Measurements from ENCODE around the gene TMEM225B.

The TMEM225B gene

DNA sequence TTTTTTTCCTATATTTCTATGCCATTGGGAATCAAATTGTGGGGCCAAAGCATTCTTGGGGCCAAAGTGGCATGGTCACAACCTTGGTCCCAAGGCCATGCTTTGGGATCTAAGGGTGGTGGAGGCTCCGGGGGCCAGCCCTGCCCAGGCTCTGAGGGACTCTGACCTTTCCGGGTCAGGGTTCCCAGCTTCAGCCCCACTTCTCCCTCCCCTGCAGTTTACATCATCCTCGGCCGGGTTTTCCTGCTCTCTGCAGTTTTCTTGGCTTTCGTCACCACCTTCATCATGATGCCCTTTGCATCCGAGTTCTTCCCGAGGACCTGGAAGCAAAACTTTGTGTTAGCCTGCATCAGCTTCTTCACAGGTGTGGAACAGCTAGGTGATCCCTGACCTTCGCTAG lies 8.5 kb downstream of the TMEM225B start:
- Histone ChIP-seq H4K12ac (ENCODE audit: low read depth, low read length) (no peak overlapping the region), H4K91ac (ENCODE audit: low read depth, low read length) (no peak overlapping the region), H3K27ac (ENCODE audit: low read depth, low read length) (no peak overlapping the region), H3K79me1 (ENCODE audit: low read length) (no peaks in the 10 kb centered on the region), H3K27me3 (ENCODE audit: insufficient read depth, low read length) (no peaks in the 10 kb centered on the region), H2BK120ac (ENCODE audit: insufficient read depth, low read length, poor library complexity) (no peak overlapping the region), H2AK5ac (ENCODE audit: low read length) (no peak overlapping the region), H2AFZ (ENCODE audit: insufficient read depth, low read length, poor library complexity) (no peak overlapping the region), H3K4ac (ENCODE audit: low read depth, low read length) (no peak overlapping the region), H3K4me3 (ENCODE audit: low read depth, low read length) (no peak overlapping the region), H3K4me2 (ENCODE audit: low read length) (no peak overlapping the region), H3K14ac (ENCODE audit: low read length) (no peak overlapping the region), H3K23ac (ENCODE audit: low read length) (no peak overlapping the region), H3K9me3 (ENCODE audit: insufficient read depth, low read depth, low read length) (peaks cover under 1% of the 10 kb centered on the region), H3K36me3 (ENCODE audit: control insufficient read depth in 1 of 2, insufficient read depth in 2 of 2, low read length in 2 of 2) (no peaks in the 10 kb centered on the region), H4K8ac (ENCODE audit: low read depth, low read length) (no peak overlapping the region), H3K79me2 (ENCODE audit: control insufficient read depth, insufficient read depth, low read length, poor library complexity) (no peaks in the 10 kb centered on the region), H2BK5ac (ENCODE audit: low read depth, low read length, poor library complexity) (no peak overlapping the region), H2BK12ac (ENCODE audit: low read length) (no peak overlapping the region), H3K4me1 (ENCODE audit: control insufficient read depth in 1 of 2, insufficient read depth in 2 of 2, low read length in 2 of 2) (no peaks in the 10 kb centered on the region), H3K18ac (ENCODE audit: low read length) (no peak overlapping the region), H3K9ac (ENCODE audit: low read length) (no peak overlapping the region)
- no peak for DNase-seq
- no CpG with 5 or more reads among the region's 8 CpGs for WGBS (ENCODE audit: extremely low coverage, insufficient coverage, insufficient read length)

DNA sequence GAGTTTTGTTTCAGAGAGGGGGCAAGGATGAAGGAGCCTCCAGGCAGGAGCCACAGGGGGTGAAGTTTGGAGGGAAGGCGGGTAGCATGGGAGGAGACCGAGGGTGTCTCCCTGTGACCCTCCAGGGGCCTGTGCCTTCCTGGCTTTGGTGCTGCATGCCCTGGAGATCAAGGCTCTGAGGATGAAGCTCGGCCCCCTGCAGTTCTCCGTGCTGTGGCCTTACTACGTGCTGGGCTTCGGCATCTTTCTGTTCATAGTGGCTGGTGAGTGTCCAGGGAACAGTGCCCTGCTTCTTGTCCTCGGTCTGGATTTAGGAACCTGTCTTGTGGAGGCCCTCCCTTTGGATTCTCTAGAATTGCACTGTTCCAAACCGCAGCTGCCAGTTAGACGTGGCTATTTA lies 9.5 kb downstream of the TMEM225B start:
- Histone ChIP-seq H3K79me1 (ENCODE audit: low read length) (no peaks in the 10 kb centered on the region), H3K27ac (ENCODE audit: low read depth, low read length) (no peak overlapping the region), H3K79me2 (ENCODE audit: control insufficient read depth, insufficient read depth, low read length, poor library complexity) (no peaks in the 10 kb centered on the region), H4K12ac (ENCODE audit: low read depth, low read length) (no peak overlapping the region), H2BK120ac (ENCODE audit: insufficient read depth, low read length, poor library complexity) (no peak overlapping the region), H3K4me1 (ENCODE audit: control insufficient read depth in 1 of 2, insufficient read depth in 2 of 2, low read length in 2 of 2) (no peaks in the 10 kb centered on the region), H3K4ac (ENCODE audit: low read depth, low read length) (no peak overlapping the region), H2BK12ac (ENCODE audit: low read length) (no peak overlapping the region), H3K4me3 (ENCODE audit: low read depth, low read length) (no peak overlapping the region), H3K14ac (ENCODE audit: low read length) (no peak overlapping the region), H3K23ac (ENCODE audit: low read length) (no peak overlapping the region), H4K8ac (ENCODE audit: low read depth, low read length) (no peak overlapping the region), H2AFZ (ENCODE audit: insufficient read depth, low read length, poor library complexity) (no peak overlapping the region), H2AK5ac (ENCODE audit: low read length) (no peak overlapping the region), H3K36me3 (ENCODE audit: control insufficient read depth in 1 of 2, insufficient read depth in 2 of 2, low read length in 2 of 2) (no peaks in the 10 kb centered on the region), H3K4me2 (ENCODE audit: low read length) (no peak overlapping the region), H3K9ac (ENCODE audit: low read length) (no peak overlapping the region), H4K91ac (ENCODE audit: low read depth, low read length) (no peak overlapping the region), H3K18ac (ENCODE audit: low read length) (no peak overlapping the region), H2BK5ac (ENCODE audit: low read depth, low read length, poor library complexity) (no peak overlapping the region), H3K9me3 (ENCODE audit: insufficient read depth, low read depth, low read length) (peaks cover 2% of the 10 kb centered on the region), H3K27me3 (ENCODE audit: insufficient read depth, low read length) (no peaks in the 10 kb centered on the region)
- WGBS (ENCODE audit: extremely low coverage, insufficient coverage, insufficient read length), result no CpG with 5 or more reads among the region's 9 CpGs
- no peak for DNase-seq

DNA sequence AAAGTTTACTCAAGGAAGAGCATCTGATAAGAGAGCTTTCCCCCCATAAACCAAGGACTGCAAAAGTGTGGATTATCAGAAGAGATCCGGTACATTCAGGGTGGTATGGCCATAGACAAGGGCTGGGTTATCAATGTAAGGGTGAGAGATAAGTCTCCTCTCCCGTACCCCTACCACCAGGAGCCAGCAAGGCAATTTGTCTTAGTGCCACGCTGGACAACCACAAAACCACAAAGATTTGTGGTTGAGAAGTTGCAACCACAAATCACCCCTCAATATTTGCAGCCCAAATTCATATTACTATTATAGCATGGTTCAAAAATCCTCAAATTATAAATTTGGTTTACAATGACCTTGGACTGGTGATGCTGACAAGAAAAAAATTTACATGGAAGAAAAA lies 16.4 kb downstream of the TMEM225B start:
- Histone ChIP-seq H4K8ac (ENCODE audit: low read depth, low read length) (no peak overlapping the region), H3K9ac (ENCODE audit: low read length) (no peak overlapping the region), H3K23ac (ENCODE audit: low read length) (no peak overlapping the region), H2AK5ac (ENCODE audit: low read length) (no peak overlapping the region), H2BK120ac (ENCODE audit: insufficient read depth, low read length, poor library complexity) (no peak overlapping the region), H3K14ac (ENCODE audit: low read length) (no peak overlapping the region), H3K79me1 (ENCODE audit: low read length) (peaks cover 19% of the 10 kb centered on the region), H3K4me2 (ENCODE audit: low read length) (no peak overlapping the region), H4K12ac (ENCODE audit: low read depth, low read length) (no peak overlapping the region), H3K9me3 (ENCODE audit: insufficient read depth, low read depth, low read length) (peaks cover 2% of the 10 kb centered on the region), H3K4me3 (ENCODE audit: low read depth, low read length) (no peak overlapping the region), H3K4me1 (ENCODE audit: control insufficient read depth in 1 of 2, insufficient read depth in 2 of 2, low read length in 2 of 2) (peaks cover 7 to 12% of the 10 kb centered on the region in 2 experiments), H2BK12ac (ENCODE audit: low read length) (no peak overlapping the region), H3K79me2 (ENCODE audit: control insufficient read depth, insufficient read depth, low read length, poor library complexity) (peaks cover 10% of the 10 kb centered on the region), H2AFZ (ENCODE audit: insufficient read depth, low read length, poor library complexity) (no peak overlapping the region), H3K27ac (ENCODE audit: low read depth, low read length) (no peak overlapping the region), H3K4ac (ENCODE audit: low read depth, low read length) (no peak overlapping the region), H2BK5ac (ENCODE audit: low read depth, low read length, poor library complexity) (no peak overlapping the region), H4K91ac (ENCODE audit: low read depth, low read length) (no peak overlapping the region), H3K36me3 (ENCODE audit: control insufficient read depth in 1 of 2, insufficient read depth in 2 of 2, low read length in 2 of 2) (peaks cover 1 to 2% of the 10 kb centered on the region in 2 experiments), H3K18ac (ENCODE audit: low read length) (no peak overlapping the region), H3K27me3 (ENCODE audit: insufficient read depth, low read length) (no peaks in the 10 kb centered on the region)
- DNase-seq, result no peak
- no CpG with 5 or more reads among the region's 3 CpGs for WGBS (ENCODE audit: extremely low coverage, insufficient coverage, insufficient read length)

DNA sequence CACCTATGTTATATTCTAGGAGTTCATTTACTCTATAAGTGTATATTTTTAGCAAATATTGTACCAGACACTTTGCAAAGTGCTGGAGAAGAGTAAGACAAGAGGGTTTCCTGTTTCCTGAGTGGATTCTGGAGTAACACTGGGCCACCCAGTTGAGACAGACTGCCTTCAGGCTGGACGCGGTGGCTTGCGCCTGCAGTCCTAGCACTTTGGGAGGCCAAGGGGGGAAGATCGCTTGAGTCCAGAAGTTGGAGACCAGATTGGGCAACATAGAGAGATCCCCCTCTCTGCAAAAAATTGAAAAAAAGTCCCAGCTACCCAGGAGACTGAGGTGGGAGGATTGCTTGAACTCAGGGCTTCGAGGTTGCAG lies 17.9 kb downstream of the TMEM225B start:
- no peak overlapping the region for H3K4ac ChIP-seq (ENCODE audit: low read depth, low read length)
- peak overlapping the region; percentile 69 for H3K4me2 ChIP-seq (ENCODE audit: low read length)
- H3K18ac ChIP-seq (ENCODE audit: low read length), result no peak overlapping the region
- H3K27ac ChIP-seq (ENCODE audit: low read depth, low read length), result no peak overlapping the region
- H3K9me3 ChIP-seq (ENCODE audit: insufficient read depth, low read depth, low read length), result peaks cover 2% of the 10 kb centered on the region
- H3K79me1 ChIP-seq (ENCODE audit: low read length), result peaks cover 26% of the 10 kb centered on the region
- H4K91ac ChIP-seq (ENCODE audit: low read depth, low read length), result peak overlapping the region; percentile 94
- H2AFZ ChIP-seq (ENCODE audit: insufficient read depth, low read length, poor library complexity), result peak overlapping the region; percentile 98
- H4K12ac ChIP-seq (ENCODE audit: low read depth, low read length), result peak overlapping the region; percentile 91
- H3K79me2 ChIP-seq (ENCODE audit: control insufficient read depth, insufficient read depth, low read length, poor library complexity), result peaks cover 15% of the 10 kb centered on the region
- no peak overlapping the region for H2BK12ac ChIP-seq (ENCODE audit: low read length)
- H3K9ac ChIP-seq (ENCODE audit: low read length), result no peak overlapping the region
- no peak overlapping the region for H2BK120ac ChIP-seq (ENCODE audit: insufficient read depth, low read length, poor library complexity)
- H3K27me3 ChIP-seq (ENCODE audit: insufficient read depth, low read length), result no peaks in the 10 kb centered on the region
- DNase-seq, result no peak
- H3K23ac ChIP-seq (ENCODE audit: low read length), result no peak overlapping the region
- H2AK5ac ChIP-seq (ENCODE audit: low read length), result no peak overlapping the region
- WGBS (ENCODE audit: extremely low coverage, insufficient coverage, insufficient read length), result no CpG with 5 or more reads among the region's 5 CpGs
- H4K8ac ChIP-seq (ENCODE audit: low read depth, low read length), result peak overlapping the region; percentile 98
- H3K4me1 ChIP-seq (ENCODE audit: control insufficient read depth in 1 of 2, insufficient read depth in 2 of 2, low read length in 2 of 2), result peaks cover 16 to 21% of the 10 kb centered on the region in 2 experiments
- H3K36me3 ChIP-seq (ENCODE audit: control insufficient read depth in 1 of 2, insufficient read depth in 2 of 2, low read length in 2 of 2), result peaks cover 11 to 16% of the 10 kb centered on the region in 2 experiments
- H3K14ac ChIP-seq (ENCODE audit: low read length), result no peak overlapping the region
- H3K4me3 ChIP-seq (ENCODE audit: low read depth, low read length), result no peak overlapping the region
- no peak overlapping the region for H2BK5ac ChIP-seq (ENCODE audit: low read depth, low read length, poor library complexity)
